HG02870 (cell line): ENCODE measurements around the gene PLA2G2F.

Source experiments
- ATAC-seq: cut with Tn5 transposase; IDR thresholded peaks from one replicate; pipeline ENCODE4 v1.9.1; 2021; ENCODE audit warnings: mild to moderate bottlenecking, moderate library complexity; ENCODE audit not compliant: unreplicated experiment

PLA2G2F gene, protein sequence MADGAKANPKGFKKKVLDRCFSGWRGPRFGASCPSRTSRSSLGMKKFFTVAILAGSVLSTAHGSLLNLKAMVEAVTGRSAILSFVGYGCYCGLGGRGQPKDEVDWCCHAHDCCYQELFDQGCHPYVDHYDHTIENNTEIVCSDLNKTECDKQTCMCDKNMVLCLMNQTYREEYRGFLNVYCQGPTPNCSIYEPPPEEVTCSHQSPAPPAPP

DNA sequence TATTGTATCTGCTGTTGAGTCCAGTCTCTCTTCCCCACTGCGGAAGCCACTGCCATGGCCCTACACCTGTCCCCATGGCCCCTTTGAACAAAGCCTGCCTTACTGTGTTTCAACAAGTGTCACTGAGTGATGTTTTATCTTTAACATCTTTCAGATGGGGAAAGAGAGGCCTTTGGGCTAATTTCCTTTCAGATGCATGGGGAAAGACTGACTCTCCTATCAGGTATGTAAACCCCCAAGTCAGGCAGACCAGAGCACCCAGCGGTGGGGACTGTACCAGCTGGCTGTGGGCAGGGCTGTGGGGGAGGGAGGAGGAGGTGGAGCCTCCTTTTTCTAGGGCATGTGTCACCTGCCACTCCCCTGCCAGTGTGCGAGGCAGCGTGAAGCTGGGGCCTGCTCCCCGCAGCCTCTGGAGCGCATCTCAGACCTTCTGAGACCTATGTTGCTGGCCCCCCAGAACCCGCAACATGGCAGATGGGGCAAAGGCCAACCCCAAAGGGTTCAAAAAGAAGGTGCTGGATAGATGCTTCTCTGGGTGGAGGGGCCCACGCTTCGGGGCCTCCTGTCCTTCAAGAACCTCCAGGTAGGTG lies at the start of gene PLA2G2F:
PLA2G2F (plus strand) TSS at position 363 of the 590 bp plus-strand sequence; CDS start at position 468, 105 bp downstream.
- no peak for ATAC-seq

DNA sequence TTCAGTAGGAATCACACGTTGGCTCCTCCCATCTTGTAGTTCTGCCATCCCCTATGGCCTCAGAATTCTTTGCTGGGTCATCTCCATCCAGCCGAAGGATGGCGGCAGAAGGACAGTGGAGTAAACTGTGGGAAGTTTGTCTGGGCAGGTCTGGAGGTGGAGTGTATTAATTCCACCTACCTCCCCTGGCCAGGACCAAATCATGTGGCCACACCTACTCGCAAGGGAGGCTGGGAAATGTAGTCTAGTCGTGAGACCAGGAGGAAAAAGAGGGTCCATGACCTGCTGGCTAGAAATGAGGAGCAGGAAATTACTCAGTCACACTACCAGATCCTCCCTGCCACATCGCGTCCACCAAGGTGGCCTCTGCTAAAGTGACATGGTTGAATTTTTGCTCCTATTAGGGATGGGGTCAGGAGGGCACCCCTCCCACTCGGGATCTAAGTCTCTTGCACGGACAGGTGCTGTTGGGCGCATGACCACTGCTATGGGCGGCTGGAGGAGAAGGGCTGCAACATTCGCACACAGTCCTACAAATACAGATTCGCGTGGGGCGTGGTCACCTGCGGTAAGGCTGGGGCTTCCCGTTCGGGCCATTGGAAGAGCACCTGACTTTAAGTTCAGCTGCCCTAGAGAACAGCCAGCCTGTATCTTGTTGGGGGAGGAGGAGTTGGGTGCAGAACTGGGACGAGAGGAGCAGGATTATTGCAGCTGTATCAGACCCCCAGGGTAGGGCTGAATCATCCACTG lies 49.6 kb upstream of the PLA2G2F start:
- ATAC-seq = no peak

DNA sequence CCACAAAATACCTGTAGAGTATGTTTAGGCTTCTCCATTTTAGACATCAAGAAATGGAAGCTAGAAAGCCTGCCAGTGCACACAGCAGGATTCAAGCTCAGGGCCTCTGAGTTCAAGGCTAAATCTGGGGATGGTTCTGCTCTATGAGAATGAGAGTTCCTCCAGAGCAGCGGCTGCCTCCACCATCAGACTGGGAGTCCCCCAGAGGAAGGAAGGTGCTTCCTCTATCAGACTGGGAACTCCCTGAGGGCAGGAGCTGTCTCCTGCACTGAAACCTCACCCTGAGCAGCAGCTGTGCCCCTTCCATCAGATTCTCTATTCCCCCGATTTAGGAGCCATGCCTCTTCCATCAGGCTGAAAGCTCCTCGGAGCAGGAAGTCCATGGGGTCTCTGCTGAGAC lies 49.0 kb upstream of the PLA2G2F start:
- ATAC-seq = no peak

DNA sequence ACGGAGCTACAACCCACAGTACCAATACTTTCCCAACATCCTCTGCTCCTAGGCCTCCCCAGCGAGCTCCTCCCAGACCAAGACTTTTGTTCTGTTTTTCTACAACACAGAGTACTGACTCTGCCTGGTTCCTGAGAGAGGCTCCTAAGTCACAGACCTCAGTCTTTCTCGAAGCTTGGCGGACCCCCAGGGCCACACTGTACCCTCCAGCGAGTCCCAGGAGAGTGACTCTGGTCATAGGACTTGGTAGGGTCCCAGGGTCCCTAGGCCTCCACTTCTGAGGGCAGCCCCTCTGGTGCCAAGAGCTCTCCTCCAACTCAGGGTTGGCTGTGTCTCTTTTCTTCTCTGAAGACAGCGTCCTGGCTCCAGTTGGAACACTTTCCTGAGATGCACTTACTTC lies 48.5 kb upstream of the PLA2G2F start:
- no peak for ATAC-seq

DNA sequence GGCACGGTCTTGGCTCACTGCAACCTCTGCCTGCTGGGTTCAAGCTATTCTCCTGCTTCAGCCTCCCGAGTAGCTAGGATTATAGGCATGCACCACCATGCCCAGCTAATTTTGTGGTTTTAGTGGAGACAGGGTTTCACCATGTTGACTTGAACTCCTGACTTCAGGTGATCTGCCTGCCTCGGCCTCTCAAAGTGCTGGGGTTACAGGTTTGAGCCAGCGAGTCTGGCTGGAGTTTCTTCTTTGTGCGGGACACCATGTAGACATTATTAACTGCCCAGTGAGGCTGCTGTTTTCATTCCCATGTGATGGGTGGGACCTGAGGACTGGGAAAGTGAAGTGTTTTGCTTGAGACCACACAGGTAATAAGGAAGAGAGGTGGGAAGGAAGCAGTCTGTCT lies 45.8 kb upstream of the PLA2G2F start:
- ATAC-seq = no peak

DNA sequence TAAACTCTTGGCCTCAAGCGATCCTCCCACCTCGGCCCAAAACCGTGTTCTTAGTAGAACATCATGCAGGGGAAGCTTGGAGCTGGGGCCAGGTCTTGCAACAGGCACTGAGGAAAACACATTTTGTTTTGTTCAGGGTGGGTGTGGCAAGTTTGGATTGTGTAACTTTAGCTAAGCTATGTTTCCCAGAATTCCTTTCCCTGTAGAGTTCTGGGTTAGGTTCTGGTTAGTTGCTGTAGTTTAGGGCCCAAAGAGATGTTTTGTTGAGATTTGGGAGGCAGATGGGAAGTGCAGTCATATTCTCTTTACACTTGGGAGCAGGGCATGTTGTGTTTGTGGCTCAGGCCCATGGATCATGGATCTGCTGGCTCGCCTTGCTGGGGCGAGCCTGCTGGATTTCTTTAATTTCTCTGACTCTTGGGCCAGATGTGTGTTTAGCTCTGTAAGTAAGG lies 45.2 kb upstream of the PLA2G2F start:
- ATAC-seq = no peak

DNA sequence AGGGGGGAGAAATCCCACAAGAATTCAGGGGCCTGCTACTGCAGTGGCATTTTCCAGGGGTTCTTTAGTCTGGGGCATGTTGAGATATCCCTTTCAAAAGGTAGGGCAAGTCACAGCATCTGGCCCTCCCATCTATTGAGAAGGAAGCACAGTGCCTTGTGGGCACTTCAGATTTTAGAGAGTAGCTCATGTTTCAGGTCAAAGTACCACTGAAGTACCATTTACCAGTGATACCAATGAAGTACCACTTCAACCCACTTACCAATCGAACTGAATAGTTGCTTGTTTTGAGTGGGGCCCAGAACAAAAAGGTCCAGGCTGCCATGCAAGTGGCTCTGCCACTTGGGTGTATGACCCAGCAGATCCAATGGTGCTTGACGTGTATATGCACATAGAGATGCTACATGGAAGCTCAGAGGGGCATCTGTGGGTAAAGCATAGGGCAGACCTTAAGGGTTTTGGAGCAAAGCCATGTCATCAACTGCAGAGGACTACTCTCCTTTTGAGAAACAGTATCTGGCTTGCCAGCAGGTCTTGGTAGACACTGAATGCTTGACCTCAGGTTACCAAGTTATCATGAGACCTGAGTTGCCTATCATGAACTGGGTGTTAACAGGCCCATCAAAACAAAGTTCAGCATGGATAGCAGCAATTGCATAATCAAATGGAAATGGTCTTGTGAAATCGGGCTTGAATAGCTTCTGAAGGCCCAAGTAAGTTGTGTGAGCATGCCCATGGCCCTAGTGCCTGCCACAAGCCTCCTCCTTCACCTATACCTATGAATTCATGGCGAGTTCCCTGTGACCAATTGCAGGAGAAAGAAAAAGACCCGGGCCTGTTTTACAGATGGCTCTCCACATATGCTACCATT lies 43.3 kb upstream of the PLA2G2F start:
- no peak for ATAC-seq

DNA sequence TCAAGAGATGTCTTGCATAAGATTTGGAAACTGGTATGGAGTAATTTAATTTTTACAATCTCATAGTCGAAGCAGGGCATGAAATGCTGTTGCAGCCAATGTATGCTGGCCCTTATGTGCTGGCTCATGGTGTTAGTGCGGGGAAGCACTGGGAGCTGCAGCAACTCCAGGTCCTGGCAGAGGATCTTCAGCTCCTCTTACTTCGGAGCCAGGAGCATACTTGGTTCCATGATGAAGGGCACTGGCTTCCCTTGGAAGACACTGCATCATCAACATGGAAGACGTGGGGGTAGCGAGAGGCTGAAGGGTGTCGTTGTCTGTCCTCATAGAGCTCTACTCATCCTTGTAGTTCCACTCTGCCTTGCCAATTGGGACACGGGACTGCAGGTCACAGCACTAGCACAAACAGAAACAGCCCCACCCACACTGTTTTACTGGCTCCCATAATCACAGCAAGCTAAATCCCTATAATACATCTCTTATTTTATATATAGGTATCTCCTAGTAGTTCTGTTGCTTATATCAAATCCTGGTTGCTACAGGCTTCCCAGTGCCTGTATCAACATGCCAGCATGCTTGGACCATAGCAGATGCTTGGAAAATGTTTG lies 42.2 kb upstream of the PLA2G2F start:
- ATAC-seq = no peak

DNA sequence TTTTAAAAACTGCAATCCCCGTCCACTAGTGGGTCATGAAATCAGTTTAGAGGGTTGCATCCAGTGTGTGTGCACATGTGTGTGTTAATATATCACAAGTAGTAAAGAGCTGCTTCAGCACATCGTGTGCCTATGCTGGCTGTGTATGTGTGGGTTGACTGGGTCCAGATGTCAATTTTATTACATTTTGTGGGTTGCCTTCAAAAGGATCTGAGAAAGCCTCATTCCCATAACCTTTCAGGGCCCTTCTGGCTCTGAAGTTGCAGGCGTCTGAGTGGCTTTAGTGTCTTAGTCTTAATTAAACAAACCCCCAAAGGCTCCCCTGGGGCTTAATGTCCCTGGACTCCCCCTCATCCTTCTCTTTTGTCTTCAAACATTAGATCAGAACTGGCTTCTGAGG lies 39.6 kb upstream of the PLA2G2F start:
- ATAC-seq = no peak

DNA sequence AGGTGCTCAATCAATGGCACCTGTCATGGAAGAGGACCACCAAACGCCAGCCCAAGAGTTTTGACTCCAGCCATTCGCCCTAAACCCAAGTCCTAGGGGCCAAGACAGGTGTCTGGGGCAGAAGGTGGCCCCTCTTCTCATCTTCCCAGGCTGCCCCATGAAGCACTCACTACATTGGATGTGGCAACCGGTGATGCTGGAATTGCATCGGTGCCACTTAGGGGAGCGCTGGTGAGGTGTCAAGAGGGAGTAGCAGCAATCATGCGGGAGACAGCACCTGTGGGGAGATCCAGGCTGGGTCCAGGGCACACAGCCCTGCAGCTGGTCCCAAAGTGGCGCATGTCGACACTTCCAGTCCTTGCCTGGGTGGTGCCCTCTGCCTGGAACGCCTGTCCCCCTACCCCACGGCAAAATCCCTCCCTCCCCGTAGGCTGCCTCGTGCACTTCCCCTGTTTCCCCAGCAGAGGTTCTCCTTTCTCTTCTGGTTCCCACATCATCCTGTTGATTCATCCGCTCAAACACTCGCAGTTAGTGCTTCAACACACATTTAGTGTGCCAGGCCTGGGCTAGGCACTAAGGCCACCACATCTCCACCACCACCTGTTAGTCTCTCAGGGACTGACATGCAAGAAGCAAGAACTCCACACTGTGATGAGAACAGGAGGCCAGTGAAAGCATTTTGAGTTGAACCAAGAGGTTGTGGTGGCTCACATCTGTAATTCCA lies 38.3 kb upstream of the PLA2G2F start:
- ATAC-seq = no peak

DNA sequence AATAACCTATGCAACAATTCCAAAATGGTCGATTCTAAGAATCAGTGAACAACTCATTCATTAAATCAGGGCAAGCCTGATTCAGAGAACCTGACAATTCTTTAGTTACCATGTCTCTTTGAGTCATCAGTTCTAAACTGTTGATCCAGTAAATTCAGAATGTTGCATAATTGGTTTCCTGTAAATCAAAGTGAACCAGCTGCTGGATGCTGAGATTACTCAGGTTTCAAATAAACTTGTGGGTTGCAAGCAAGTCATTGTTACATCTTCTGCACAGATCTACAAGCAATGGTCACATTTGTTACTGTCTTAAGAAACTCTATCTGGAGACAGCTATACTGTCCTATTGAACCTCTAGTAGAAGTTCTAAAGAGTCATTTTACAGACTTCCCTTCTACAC lies 36.2 kb upstream of the PLA2G2F start:
- ATAC-seq = no peak

DNA sequence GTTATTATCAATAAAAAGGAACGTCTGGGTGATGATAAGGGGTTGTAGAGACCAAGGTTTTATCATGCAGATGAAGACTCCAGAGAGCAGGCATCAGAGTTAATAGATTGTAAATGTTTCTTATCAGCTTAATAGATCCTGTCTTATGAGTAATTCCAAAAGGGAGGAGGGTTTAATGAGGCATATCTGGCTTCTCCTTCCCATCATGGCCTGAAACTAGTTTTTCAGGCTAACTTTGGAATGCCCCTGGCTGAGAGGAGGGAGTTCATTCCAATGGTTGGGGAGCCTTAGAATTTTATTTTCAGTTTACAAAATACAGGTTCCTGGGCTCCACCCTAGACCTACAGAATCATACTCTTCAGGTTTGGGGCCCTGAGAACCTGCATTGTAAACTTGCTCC lies 33.3 kb upstream of the PLA2G2F start:
- ATAC-seq = no peak

DNA sequence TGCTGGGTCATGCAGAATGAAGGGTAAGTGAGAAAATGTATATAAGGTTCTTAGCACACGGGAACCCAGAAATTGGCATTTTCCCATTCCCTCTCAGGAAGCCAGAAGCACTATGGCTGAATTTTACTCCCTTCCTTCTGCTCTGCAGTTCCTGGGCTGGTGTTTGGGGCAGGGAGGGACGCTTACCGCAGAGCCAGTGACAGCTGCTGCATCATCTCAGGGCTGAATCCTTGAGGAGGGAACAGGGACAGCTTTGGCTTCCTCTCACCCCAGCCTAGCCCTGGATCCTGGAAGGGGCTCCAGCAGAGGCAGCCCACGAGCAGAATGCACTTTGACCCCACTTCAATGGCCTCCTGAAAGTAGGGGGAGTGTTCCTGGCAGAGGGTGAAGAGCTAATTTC lies 31.8 kb upstream of the PLA2G2F start:
- ATAC-seq = no peak

DNA sequence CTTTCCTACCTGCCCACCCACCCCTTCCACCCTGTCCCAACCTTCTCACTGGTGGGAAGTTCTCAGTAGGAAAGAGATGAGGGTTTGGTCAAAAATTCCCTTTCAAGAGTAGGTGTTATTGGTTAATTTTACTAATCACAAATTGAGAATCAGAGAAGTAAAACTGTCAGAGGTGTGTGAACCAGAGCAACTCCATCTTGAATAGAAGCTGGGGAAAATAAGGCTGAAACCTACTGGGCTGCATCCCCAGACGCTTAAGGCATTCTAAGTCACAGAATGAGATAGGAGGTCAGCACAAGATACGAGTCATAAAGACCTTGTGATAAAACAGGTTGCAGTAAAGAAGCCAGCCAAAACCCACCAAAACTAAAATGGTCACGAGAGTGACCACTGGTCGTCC lies 31.3 kb upstream of the PLA2G2F start:
- ATAC-seq = no peak

DNA sequence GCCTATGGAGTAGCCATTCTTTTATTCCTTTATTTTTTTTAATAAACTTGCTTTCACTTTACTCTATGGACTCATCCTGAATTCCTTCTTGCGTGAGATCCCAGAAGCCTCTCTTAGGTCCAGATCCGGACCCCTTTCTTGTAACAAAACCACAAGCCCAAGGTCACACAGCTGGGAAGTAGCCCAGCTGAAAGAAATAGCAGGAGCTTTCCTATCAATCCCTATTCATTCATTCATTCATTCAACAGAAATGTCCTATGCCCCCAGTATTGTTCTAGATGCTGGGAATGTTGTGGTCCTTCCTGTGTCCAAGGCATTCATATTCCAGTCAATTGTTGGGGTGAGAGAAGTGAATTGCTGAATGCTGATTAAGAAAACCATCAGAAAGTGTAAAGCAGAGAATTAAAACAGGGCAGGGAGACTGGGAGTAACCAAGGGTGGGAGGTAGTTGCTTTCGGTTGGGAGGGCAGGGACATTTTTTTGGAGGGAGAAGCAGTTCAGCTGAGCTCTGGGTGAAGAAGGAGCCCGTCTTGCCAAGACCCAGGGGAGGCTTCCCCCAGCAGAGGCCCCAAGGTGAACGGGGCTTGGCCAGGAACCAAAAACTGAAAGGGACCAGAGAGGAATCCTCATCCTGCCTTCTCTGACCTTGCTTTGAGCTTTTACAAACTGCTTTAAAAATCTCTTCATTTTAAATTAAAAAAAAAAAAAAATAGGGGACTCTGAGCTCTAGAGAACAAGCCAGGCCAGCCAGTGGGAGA lies 30.6 kb upstream of the PLA2G2F start:
- ATAC-seq = no peak

DNA sequence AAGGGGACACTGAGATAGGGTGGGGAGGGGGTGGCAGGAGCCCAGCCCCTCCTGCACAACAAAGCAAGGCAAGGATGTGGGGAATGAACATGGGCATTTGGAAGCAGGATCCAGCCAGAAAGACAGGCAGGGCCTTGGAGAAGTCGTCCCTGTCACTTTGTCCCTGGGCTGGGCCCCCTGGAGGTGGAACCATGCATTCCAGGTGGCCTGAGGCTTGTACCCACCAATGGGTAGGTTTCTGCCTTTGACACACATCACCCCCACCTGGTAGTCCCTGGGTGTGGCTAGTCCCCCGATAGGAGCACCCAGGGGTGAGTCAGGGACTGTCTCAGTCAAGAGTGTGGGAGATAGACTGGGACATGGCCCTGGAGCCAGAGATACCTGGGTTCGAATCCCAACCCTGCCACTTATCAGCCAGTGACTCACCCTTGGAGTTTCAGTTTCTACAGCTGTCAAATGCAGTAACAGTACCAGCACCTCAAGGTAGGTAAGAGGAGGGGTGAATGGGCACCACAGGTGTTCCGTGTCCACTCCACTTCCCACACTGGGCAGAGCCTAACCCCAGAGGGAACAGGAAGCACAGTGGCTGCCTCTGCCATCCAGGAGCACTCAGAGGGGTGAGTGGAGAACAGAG lies 29.8 kb upstream of the PLA2G2F start:
- ATAC-seq = no peak

DNA sequence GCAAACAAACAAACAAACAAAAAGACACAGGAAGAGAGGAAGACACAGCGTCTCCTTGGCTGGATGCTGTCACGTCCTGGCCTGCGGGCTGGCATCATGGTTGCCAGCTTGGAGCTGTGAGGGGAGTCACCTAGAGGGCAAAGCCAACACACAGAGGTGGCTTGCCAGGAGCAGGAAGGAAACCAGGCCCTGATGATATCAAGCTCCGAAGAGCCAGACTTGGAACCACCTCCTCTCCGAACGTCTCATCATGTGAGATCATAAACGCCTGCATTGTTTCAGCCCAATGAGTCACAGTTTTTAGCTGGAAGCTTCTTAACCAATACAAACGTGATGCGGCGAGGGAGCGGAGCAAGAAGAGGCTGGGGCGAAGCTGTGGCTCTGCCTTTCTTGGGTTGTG lies 28.4 kb upstream of the PLA2G2F start:
- no peak for ATAC-seq

DNA sequence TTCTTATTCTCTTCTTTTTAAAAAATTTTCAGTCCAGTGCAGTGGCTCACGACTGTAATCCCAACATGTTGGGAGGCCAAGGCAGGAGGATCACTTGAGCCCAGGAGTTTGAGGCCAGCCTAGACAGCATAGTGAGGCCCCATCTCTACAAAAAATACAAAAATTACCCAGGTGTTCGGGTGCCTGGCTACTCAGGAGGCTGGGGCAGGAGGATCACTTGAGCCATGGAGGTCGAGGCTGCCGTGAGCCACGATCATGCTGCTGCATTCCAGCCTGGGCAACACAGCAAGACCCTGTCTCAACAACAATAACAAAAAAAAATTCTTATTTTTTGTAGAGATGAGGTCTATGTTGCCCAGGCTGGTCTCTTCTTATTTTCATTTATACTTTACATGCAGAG lies 27.7 kb upstream of the PLA2G2F start:
- ATAC-seq = no peak
